Panc1 (cell line): Measurements from ENCODE around the gene FBXO36. TPM values are rescaled to one million over a fixed set of nuclear protein-coding genes. Genes with fewer than 3 reads are reported as not detected.

Source experiments
- ATAC-seq: fragments of 200-7000 bp; cut with Tn5 transposase; 2 replicates; pipeline ENCODE4 v1.9.1; 2020; ENCODE audit warnings: mild to moderate bottlenecking, moderate library complexity
- BruUV-seq: library from RNA; stranded (reverse); fragments of 400-500 nt; replicated peaks from 2 replicates; lab custom pipeline; 2021; lab: Mats Ljungman, UMichigan
- CTCF ChIA-PET: fragments of 300-600 bp; sonication (Branson Sonifier 250); formaldehyde crosslinking; loops from one replicate; lab custom pipeline; 2022; ENCODE audit warnings: antibody characterized with exemption; lab: Charles Lee
- POLR2A ChIA-PET: fragments of 300-600 bp; sonication (Branson Sonifier 250); formaldehyde crosslinking; loops from one replicate; lab custom pipeline; 2022; ENCODE audit warnings: antibody characterized with exemption; lab: Charles Lee
- DNase-seq: peaks from one replicate; pipeline ENCODE4 v3.0.0-alpha.2; 2010; ENCODE audit warnings: low read depth, low spot score
- H3K27ac ChIP-seq: 2 replicates; pipeline ENCODE4 v1.5.1; 2011; ENCODE audit warnings: mild to moderate bottlenecking, low read length, inconsistent platforms
- H3K27me3 ChIP-seq: fragments of 200-500 bp; sonication (Bioruptor generic); 2 replicates; pipeline ENCODE4 v1.6.0; 2014; ENCODE audit warnings: low read length, inconsistent platforms; ENCODE audit not compliant: control insufficient read depth, insufficient read depth
- H3K36me3 ChIP-seq: fragments of 200-500 bp; sonication (Bioruptor generic); 2 replicates; pipeline ENCODE4 v1.5.1; 2014; ENCODE audit warnings: inconsistent platforms, mild to moderate bottlenecking, low read length, moderate library complexity; ENCODE audit not compliant: control insufficient read depth, insufficient read depth
- H3K4me1 ChIP-seq: 2 replicates; pipeline ENCODE4 v1.5.1; 2011; ENCODE audit warnings: inconsistent platforms, mild to moderate bottlenecking, low read length, moderate library complexity; ENCODE audit not compliant: control insufficient read depth, insufficient read depth
- H3K4me3 ChIP-seq, 2 experiments: 2 replicates each; pipeline ENCODE4 v1.5.1; 2011 to 2012; ENCODE audit warnings: low read depth in 2 of 2, low read length in 2 of 2, mild to moderate bottlenecking in 2 of 2, inconsistent platforms in 1 of 2, moderate library complexity in 1 of 2
- H3K9me3 ChIP-seq: fragments of 200-500 bp; sonication (Bioruptor generic); 2 replicates; pipeline ENCODE4 v1.5.1; 2014; ENCODE audit warnings: low read depth, mild to moderate bottlenecking, inconsistent platforms, low read length, moderate library complexity; ENCODE audit not compliant: control insufficient read depth, insufficient read depth
- POLR2AphosphoS5 ChIP-seq: IDR thresholded peaks from 2 replicates; pipeline ENCODE4 v1.6.1; 2012; ENCODE audit warnings: mild to moderate bottlenecking, low read depth, low read length, moderate library complexity
- SIN3A ChIP-seq: IDR thresholded peaks from 2 replicates; pipeline ENCODE4 v1.6.1; 2012; ENCODE audit warnings: low read depth, mild to moderate bottlenecking, low read length, moderate library complexity, borderline replicate concordance; ENCODE audit not compliant: insufficient read depth
- TCF7L2 ChIP-seq: IDR thresholded peaks from 2 replicates; pipeline ENCODE4 v1.6.1; 2011; ENCODE audit warnings: mild to moderate bottlenecking, low read depth, low read length, inconsistent platforms
- in situ Hi-C: cut with HindIII; loops from 2 replicates; pipeline ENCODE4 v1.10.0; 2016; ENCODE audit warnings: low sequenced_read_pairs, low pct_unique_long_range_greater_than_20kb
- intact Hi-C: fragments of 100-400 bp; cut with micrococcal nuclease; formaldehyde crosslinking; loops from one replicate; pipeline ENCODE4 v1.10.0; 2022; ENCODE audit not compliant: unreplicated experiment
- total RNA-seq: library from RNA; stranded (reverse); gene quantifications from one replicate; pipeline ENCODE4 v1.2.1, GENCODE V29; 2021; ENCODE audit not compliant: unreplicated experiment
- TF ChIP-seq, protein P1 (sequence below): fragments of 450-650 bp; IDR thresholded peaks from 2 replicates; pipeline ENCODE4 v1.5.1; 2017; ENCODE audit warnings: mild to moderate bottlenecking
- TF ChIP-seq, protein P2 (sequence below), 2 experiments: IDR thresholded peaks; 2 replicates each; pipeline ENCODE4 v1.6.1; 2011 to 2012; ENCODE audit warnings: low read depth in 2 of 2, control low read depth in 1 of 2, low read length in 1 of 2, mild to moderate bottlenecking in 1 of 2, moderate library complexity in 1 of 2; ENCODE audit not compliant: insufficient read depth in 1 of 2

The FBXO36 gene
- total RNA-seq, 1 experiment from 2014 or later: 3.9 TPM

DNA sequence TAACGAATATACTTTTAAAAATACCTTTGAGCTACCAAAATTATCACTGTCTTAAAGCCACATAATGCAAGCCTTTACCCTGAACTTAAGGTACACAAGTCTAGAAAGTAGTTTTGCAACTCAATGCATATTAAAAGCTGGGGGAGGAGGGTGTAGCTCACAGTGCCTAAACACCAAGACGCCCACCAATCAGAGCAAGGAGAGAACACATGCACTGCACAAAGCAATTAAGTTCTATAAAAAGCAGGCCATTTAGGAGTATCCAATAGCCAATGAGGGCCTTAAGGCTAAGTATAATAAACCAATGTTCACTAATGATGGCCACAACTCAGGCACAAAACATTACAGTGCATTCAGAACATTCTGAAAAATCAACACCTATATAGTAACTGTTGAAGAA is 16.7 kb upstream of the FBXO36 start:
- H3K4me1 ChIP-seq: peaks cover 11% of the 10 kb centered on the region
- ChIA-PET CTCF (no interaction called here), POLR2A (no interaction called here)
- H3K27me3 ChIP-seq: no peaks in the 10 kb centered on the region
- no peaks in the 10 kb centered on the region for H3K36me3 ChIP-seq
- H3K4me3 ChIP-seq: no peak overlapping the region
- ATAC-seq (no peak), DNase-seq (no peak)
- TF ChIP-seq POLR2AphosphoS5: no peak
- TF ChIP-seq, protein P1, sequence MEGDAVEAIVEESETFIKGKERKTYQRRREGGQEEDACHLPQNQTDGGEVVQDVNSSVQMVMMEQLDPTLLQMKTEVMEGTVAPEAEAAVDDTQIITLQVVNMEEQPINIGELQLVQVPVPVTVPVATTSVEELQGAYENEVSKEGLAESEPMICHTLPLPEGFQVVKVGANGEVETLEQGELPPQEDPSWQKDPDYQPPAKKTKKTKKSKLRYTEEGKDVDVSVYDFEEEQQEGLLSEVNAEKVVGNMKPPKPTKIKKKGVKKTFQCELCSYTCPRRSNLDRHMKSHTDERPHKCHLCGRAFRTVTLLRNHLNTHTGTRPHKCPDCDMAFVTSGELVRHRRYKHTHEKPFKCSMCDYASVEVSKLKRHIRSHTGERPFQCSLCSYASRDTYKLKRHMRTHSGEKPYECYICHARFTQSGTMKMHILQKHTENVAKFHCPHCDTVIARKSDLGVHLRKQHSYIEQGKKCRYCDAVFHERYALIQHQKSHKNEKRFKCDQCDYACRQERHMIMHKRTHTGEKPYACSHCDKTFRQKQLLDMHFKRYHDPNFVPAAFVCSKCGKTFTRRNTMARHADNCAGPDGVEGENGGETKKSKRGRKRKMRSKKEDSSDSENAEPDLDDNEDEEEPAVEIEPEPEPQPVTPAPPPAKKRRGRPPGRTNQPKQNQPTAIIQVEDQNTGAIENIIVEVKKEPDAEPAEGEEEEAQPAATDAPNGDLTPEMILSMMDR: no peak
- TF ChIP-seq SIN3A: no peak
- TF ChIP-seq, protein P2, sequence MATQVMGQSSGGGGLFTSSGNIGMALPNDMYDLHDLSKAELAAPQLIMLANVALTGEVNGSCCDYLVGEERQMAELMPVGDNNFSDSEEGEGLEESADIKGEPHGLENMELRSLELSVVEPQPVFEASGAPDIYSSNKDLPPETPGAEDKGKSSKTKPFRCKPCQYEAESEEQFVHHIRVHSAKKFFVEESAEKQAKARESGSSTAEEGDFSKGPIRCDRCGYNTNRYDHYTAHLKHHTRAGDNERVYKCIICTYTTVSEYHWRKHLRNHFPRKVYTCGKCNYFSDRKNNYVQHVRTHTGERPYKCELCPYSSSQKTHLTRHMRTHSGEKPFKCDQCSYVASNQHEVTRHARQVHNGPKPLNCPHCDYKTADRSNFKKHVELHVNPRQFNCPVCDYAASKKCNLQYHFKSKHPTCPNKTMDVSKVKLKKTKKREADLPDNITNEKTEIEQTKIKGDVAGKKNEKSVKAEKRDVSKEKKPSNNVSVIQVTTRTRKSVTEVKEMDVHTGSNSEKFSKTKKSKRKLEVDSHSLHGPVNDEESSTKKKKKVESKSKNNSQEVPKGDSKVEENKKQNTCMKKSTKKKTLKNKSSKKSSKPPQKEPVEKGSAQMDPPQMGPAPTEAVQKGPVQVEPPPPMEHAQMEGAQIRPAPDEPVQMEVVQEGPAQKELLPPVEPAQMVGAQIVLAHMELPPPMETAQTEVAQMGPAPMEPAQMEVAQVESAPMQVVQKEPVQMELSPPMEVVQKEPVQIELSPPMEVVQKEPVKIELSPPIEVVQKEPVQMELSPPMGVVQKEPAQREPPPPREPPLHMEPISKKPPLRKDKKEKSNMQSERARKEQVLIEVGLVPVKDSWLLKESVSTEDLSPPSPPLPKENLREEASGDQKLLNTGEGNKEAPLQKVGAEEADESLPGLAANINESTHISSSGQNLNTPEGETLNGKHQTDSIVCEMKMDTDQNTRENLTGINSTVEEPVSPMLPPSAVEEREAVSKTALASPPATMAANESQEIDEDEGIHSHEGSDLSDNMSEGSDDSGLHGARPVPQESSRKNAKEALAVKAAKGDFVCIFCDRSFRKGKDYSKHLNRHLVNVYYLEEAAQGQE (IDR thresholded peaks at IDR 0.05; ENCODE audit: insufficient read depth in 1 of 2, low read depth in 2 of 2, low read length in 1 of 2): no peak
- no peak for TF ChIP-seq TCF7L2
- intact Hi-C loops (no loop called here), in situ Hi-C loops (no loop called here)
- H3K27ac ChIP-seq: no peak overlapping the region
- no TSS peak for BruUV-seq
- no peaks in the 10 kb centered on the region for H3K9me3 ChIP-seq

DNA sequence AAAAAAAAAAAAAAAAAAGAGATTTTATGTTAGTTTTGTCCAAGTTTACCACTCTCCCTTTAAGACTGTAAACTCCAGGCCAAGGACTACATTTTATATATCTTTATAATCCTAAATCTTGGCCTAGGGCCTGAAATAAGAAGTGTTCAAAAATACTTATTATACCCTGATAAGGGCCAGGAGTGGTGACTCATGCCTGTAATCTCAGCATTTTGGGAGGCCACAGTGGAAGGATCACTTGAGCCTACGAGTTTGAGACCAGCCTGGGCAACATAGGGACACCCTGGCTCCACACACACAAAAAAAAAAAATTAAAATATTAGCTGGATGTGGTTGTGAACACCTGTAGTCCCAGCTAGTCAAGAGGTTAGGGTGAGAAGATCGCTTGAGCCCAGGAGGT is 13.2 kb upstream of the FBXO36 start:
- H3K4me1 ChIP-seq: peaks cover 21% of the 10 kb centered on the region
- H3K4me3 ChIP-seq: no peak overlapping the region
- ChIA-PET CTCF (no interaction called here), POLR2A (no interaction called here)
- BruUV-seq: no TSS peak
- no peak for DNase-seq
- no peak overlapping the region for H3K27ac ChIP-seq
- intact Hi-C loops: no loop called here
- TF ChIP-seq, protein P2 (IDR thresholded peaks at IDR 0.05; ENCODE audit: insufficient read depth in 1 of 2, low read depth in 2 of 2, low read length in 1 of 2): no peak
- TF ChIP-seq SIN3A: no peak
- no peak for TF ChIP-seq POLR2AphosphoS5
- TF ChIP-seq TCF7L2: no peak
- TF ChIP-seq, protein P1: no peak
- H3K36me3 ChIP-seq: no peaks in the 10 kb centered on the region; the same call in 1 of the 2 replicates
- H3K9me3 ChIP-seq: no peaks in the 10 kb centered on the region
- ATAC-seq: no peak
- in situ Hi-C loops: no loop called here
- H3K27me3 ChIP-seq: no peaks in the 10 kb centered on the region
